Left lobe of liver (tissue), 2 donors: ENCODE results near the gene OR10H5. TPM values are rescaled to one million over a fixed set of nuclear protein-coding genes. Genes with fewer than 3 reads are reported as not detected.
"Not testable (repeated sequence)": the region's sequence is repeated elsewhere in the genome, so short reads cannot be mapped to it uniquely, and the experiment has no call there.

Experiments
- ATAC-seq: fragments of 200-7000 bp; cut with Tn5 transposase; one replicate; pipeline ENCODE4 v1.9.1; 2020; ENCODE audit warnings: mild to moderate bottlenecking, moderate library complexity
- DNase-seq: peaks from one replicate; pipeline ENCODE4 v3.0.0-alpha.2; 2020; ENCODE audit warnings: low spot score
- total RNA-seq: library from RNA; stranded (reverse); gene quantifications from one replicate; pipeline ENCODE4 v1.2.1, GENCODE V29; 2021
- donor health status: DM: no; HTN: no; CAD: no; lungs with moderate emphysema.
- donor health status: DM: no; HTN: yes; CAD: no.

OR10H5 gene
- total RNA-seq, 1 donor from 2014 or later, result not detected

- peak; percentile 72 for ATAC-seq
- no peak for DNase-seq
Observed at GRCh38 chr19:15810335-15810734, 22.9 kb downstream of the OR10H5 start.

DNA sequence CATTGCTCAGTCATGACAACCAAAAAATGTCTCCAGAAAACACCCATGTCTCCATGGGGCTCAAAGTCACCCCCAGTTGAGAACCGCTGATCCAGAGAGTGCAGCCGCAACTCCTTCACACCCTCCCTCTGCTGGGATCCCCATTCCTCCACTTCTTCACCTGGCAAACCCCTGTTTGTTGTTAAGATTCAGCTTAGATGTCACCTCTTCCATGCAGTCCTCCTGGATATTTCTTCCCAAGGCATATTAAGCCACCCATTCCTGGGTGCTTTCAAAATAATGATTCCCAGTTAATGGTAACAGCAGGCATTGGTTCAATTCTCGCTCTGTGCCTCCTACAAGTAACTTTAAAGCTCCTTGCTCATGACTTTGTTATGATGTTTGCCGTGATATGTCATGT is 24.0 kb downstream of the OR10H5 start:
- ATAC-seq (no peak), DNase-seq (no peak)

DNA sequence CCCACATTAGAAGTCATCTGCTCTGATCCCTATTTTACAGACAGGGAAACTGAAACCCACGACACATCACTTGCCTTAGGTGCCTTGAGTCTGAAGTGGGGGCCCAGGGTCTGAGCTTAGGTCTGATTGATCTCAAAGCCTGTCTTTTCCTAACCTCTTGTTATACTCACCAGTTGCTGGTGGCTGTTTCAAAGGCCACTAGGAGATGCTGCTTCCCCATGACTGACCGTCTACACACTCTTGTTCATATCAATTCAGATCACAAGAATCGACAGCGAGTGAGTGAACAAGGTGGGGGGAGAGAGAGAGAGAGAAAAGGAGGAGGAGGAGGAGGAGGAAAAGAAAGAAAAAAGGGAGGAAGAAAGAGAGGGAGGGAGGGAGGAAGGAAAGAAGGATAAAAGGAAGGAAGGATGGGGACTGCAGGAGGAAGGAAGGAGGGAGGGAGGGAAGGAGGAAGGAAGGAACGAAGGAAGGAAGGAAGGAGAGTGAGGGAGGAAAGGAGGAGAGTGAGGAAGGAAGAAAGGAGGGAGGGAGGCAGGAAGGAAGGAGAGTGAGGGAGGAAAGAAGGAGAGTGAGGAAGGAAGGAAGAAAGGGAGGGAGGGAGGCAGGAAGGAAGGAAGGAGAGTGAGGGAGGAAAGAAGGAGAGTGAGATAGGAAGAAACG is 24.7 kb downstream of the OR10H5 start:
- DNase-seq, result peak; percentile 52
- ATAC-seq, result peak; percentile 90

DNA sequence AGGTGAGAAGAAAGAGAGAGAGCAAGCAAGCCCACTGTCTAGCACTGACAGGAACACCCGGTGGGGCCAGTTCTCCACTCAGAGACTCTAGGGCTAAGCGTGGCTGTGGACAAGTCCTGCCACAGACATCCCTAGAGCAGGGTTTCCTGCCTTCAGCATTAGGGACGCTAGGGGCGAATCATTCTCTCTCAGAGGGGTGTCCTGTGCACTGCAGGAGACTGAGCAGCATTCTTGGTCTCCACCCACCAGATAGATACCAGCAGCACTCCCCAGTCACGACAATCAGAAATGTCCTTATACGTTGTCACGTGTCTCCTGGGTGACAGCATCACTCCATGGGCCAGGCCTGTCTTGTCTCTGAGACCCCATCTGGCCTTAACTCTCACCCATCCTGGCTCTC is 26.5 kb downstream of the OR10H5 start:
- DNase-seq (no peak), ATAC-seq (no peak)

GRCh38 chr19:15815306-15815705 is 27.8 kb downstream of the OR10H5 start, which contains the start of gene OR10H1:
TSS of gene OR10H1 (minus strand) at chr19:15815664. CDS start at chr19:15808037, 7,627 bp downstream.
- no peak for DNase-seq
- no peak for ATAC-seq

DNA sequence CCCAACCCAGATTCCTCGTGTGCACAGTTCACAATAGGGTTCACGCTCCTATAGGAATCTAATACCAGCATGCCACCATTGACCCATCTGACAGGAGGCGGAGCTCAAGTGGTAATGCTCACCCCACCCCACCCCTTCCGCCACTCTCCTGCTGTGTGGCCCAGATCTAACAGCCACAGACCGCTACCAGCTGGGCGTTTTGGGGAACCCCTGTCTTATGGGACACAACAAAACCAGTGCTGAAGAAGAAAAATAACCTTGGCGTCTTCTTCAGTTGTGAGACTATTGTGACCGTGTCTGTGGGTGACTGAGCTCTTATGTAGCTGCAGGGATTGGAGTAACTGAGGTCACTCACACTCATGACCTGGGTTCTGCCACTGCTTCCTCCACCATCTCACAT is 33.2 kb downstream of the OR10H5 start:
- DNase-seq (no peak), ATAC-seq (no peak)

DNA sequence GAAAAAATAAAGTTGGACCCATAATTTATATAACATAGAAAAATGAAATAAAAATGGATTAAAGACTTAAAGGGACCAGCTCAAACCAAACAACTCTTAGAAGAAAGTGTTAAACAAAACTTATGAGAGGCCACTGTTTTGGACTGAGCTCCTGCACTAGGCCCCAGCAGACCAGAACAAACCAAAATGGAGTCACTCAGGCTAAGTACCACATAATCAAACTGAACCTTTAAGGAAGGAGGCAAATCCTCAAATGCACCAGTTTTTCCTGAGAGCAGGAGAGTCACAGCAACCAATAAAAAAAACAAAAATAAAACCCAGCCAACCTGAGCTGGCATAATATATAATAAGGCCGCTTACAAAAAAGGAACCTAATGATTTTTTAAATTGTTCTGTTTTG is 38.3 kb downstream of the OR10H5 start:
- ATAC-seq (no peak), DNase-seq (no peak)

DNA sequence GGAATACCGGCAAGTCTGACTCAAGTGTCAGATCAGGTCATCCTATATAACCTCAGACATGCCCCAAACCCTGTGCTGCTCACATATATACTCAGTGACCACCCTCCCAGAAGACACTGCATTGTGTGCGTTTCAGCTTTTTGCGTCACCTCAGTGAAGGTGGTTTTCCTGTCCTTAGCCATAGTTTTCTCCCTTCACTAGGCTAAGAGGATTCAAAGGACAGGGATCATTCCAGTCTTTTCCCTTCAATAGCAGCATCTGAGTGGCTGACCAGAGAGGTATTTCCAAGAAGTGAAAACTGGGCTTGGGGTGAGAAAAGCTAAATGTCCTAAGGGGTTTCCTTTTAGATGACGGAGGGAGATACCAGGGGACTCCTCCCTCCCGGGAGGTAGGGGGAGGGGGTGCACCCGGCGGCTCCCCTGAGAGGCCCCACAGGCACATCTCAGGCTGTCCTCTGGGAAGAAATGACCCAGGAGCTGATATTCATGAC is 40.7 kb downstream of the OR10H5 start:
- DNase-seq (no peak), ATAC-seq (no peak)

GRCh38 chr19:15828611-15829305 is 41.3 kb downstream of the OR10H5 start:
- DNase-seq, ATAC-seq: not testable (repeated sequence)

GRCh38 chr19:15829306-15829698 is 41.8 kb downstream of the OR10H5 start:
- no peak for ATAC-seq
- DNase-seq, result no peak

DNA sequence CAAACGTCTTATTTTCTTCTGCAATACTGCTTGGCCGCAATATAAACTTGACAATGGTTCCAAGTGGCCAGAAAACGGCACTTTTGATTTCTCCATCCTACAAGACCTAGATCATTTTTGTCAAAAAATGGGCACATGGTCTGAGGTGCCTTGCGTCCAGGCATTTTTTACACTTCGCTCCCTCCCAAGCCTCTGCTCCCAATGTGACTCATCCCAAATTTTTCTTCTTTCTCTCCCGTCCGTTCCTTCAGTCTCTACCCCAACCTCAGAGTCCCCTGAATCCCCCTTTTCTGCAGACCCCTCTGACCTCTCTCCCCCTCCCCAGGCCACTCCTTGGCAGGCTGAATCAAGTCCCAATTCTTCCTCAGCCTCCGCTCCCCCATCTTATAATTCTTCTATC is 42.3 kb downstream of the OR10H5 start:
- DNase-seq (no peak), ATAC-seq (no peak)

DNA sequence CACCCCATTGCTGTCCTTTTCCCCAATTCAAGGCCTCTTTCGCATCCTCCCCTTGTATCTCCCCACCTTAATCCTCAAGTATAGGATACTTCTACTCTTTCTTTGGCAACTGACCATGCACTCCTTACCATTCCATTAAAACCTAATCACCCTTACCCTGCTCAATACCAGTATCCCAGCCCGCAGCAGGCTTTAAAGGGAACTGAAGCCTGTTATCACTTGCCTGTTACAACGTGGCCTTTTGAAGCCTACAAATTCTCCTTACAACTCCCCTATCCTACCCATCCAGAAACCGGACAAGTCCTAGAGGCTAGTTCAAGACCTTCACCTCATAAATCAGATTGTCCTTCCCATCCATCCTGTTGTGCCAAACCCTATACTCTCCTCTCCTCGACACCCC is 44.2 kb downstream of the OR10H5 start:
- DNase-seq, result no peak
- no peak for ATAC-seq

- DNase-seq, ATAC-seq: not testable (repeated sequence)
Observed at GRCh38 chr19:15834232-15834631, 46.8 kb downstream of the OR10H5 start.

DNA sequence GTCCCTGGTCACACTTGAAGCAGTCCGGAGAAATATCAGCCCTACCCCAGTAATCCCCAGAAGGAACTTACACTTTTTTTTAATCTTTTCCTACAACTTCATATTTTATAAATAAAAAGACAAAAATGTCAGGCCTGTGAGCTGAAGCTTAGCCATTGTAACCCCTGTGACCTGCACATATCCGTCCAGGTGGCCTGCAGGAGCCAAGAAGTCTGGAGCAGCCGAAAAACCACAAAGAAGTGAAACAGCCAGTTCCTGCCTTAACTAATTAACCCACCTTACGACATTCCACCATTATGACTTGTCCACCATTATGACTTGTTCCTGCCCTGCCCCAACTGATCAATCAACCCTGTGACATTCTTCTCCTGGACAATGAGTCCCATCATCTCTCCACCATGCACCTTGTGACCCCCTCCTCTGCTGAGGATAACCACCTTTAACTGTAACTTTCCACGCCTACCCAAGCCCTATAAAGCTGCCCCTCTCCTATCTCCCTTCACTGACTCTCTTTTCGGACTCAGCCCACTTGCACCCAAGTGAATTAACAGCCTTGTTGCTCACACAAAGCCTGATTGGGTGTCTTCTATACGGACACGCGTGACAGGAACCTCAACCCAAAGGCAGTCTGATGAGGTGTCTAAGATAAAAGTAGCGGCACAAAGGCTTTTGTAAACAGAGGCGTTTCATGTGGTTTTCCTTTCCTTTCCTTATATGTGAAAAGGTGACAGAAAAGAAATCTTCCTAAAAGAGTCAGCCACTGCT is 48.3 kb downstream of the OR10H5 start:
- not testable (repeated sequence) for DNase-seq, ATAC-seq

DNA sequence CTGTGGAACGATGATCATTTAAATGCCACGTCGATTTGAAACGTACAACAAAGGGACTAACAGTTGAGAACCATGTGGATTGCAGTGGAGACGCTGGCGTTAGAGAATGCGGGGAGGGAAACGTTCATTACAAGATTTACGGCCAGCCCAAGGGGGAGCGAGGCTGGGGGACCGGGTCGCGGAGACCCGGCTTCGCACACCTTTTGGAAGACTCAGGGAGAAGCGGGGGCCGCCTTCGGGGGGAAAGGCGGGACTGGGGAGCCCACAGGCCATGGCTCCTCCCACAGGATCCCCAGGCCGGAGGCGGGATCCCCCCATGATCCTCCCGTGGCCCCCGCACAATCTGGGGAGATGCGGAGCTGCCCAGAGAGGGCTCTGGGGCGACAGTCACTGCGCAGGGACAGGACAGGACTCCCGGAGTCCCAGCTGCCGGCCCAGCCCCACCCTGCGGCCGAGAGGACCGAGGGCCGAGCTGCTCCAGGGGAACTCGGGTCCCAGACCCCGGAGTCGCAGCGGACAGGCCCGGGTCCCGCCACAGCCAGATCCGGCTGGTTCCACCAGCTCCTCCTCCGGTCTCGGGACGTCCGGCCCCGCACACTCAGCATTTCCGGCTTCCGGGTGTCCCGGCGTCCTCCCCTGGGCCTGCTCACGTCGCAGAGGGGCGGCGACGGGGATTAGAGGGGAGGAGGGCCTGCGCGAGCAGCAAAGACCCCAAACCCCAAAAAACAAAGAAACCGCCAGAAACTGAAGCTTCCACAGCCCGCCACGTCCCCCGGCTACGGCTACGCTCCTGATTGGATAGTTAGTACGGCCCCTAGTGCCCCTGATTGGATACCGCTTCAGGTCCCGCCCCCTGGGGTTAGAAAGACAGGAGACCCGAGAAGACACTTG is 49.1 kb downstream of the OR10H5 start:
- DNase-seq, result peak; percentile 98
- ATAC-seq, result peak; percentile 97

- ATAC-seq (peak; percentile 51), DNase-seq (peak; percentile 82)
Observed at GRCh38 chr19:15837221-15837731, 49.8 kb downstream of the OR10H5 start.

- ATAC-seq, result no peak
- no peak for DNase-seq
Observed at GRCh38 chr19:15838351-15838750, 50.9 kb downstream of the OR10H5 start.

DNA sequence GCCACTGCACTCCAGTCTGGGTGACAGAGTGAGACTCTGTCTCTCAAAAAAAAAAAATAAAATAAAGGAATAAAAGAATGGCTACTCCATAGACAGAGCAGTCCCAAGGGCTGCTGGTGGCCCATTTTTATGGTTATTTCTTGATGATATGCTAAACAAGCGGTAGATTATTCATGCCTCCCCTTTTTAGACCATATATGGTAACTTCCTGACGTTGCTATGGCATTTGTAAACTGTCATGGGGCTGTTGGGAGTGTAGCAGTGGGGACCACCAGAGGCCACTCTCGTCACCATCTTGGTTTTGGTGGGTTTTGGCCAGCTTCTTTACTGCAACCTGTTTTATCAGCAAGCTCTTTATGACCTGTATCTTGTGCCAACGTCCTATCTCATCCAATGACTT is 52.4 kb downstream of the OR10H5 start:
- DNase-seq, ATAC-seq: not testable (repeated sequence)

DNA sequence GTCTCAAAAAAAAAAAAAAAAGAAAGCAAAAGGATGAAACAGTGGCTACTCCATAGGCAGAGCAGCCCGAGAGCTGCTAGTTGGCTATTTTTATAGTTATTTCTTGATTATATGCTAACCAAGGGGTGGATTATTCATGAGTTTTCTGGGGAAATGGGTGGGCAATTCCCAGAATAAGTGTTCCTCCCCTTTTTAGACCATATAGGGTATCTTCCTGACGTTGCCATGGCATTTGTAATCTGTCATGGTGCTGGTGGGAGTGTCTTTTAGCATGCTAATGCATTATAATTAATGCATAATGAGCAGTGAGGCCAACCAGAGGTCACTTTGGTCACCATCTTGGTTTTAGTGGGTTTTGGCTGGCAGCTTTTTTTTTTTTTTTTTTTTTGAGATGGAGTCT is 53.4 kb downstream of the OR10H5 start:
- ATAC-seq, result no peak

GRCh38 chr19:15841875-15842569 is 54.6 kb downstream of the OR10H5 start:
- ATAC-seq, result no peak
- no peak for DNase-seq

More for the DNA sequence above, 53.4 kb downstream of the OR10H5 start:
- no peak for DNase-seq
